CD1c-positive myeloid dendritic cell (primary cell): ENCODE data around the gene UNC5B.

Experiments used
- DNase-seq: peaks from one replicate; pipeline ENCODE4 v3.0.0-alpha.2; 2016; ENCODE audit errors: extremely low spot score

The UNC5B gene

DNA sequence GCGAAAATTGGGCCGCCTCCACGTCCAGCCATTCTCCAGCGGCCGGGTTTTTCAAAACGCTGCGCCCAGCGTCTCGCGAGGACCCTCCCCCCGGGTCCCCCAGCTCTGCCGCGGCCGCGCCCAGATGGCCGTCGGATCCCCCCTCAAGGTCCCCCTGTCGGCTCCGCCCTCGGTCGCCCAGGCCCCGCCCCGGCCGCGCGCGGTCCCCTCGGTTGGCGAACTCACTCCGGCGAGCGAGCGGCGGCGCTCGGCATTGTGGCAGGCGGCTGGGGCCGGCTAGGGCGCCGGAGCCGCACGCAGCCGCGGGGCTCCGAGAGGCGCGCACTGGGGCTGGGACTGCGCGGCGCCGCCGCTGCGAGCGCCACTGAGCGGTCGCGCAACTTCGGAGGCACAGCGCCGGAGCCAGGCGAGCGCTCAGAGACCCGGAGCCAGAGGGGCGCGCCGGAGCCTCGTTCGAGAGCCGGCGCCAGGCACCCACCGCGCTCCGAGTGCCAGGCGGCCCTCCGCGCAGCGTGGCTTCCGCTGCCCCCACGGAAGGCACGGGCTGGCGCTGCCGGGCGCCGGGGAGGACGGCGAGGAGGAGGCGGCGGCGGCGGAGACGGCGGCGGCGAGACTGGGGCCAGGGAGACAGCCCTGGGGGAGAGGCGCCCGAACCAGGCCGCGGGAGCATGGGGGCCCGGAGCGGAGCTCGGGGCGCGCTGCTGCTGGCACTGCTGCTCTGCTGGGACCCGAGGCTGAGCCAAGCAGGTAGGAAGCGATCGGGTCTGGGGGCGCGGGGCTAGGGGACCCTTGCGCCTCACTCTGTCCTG lies at the start of gene UNC5B:
Gene UNC5B (plus strand): TSS at position 253 of the 809 bp plus-strand sequence. CDS start 416 bp downstream, at position 669.
- peak; percentile 88 for DNase-seq

DNA sequence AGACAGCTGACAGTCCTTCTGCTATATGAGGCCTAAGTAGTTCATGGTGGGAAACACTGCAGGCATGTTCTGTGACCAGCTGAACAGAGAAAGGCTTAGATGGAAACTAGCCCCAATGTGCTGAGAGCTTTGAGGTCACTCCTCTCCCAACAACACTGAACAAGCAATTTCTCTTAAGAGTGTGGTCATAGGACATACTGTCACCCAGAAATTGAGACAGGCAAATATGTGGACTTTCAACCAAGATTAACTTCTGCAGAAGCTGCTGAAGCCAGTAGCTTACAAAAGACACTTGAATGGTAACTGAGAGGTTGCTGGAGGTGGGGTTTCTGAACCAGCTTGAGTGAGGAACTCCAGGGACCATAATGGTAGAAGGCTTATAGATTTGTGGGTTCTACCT lies 38.9 kb upstream of the UNC5B start:
- no peak for DNase-seq

DNA sequence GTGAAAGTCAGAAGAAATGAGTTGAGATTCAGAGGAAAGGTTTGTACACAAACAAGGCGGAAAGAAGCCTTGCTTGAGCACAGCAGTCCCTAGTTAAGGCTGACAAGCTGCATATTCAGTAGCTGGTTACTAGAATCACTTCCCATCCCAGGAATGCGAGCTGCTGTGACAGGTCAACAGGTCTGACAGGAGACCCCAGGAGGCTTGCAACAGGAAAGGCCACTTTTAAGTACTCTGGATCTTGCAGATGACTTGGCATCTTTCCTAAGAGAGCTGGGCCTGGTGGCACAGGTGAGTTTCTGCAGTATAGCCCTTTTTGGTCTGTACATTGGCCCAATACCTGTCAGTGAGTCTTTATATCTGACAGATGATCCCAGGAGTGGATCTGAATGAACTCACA lies 35.7 kb upstream of the UNC5B start:
- no peak for DNase-seq

DNA sequence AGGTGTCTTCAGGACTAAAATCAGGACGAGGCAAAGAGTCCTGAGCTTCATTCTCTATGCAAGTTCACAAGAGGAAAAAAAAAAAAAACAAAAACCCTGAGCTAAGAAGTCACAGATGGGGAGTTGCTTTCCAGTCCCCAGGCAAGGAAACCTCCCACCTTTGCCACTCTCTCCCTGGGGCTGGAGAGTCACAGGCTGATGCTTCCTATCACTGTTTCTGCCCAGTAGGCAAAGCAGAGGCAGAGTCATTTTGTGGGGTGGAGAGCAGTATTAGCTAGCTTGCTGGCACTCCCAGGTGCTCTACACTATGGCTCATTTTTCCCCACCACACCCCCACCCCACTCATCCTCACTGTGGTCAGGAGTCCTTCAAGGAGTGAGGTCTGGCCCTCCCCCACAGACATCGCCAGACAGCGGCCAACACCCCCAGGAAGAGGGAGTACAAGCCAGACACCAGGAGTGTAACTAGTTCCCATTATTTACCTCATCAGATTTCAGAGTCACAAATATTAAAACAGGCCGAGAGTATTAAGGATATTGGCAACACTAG lies 34.6 kb upstream of the UNC5B start:
- DNase-seq, result no peak

DNA sequence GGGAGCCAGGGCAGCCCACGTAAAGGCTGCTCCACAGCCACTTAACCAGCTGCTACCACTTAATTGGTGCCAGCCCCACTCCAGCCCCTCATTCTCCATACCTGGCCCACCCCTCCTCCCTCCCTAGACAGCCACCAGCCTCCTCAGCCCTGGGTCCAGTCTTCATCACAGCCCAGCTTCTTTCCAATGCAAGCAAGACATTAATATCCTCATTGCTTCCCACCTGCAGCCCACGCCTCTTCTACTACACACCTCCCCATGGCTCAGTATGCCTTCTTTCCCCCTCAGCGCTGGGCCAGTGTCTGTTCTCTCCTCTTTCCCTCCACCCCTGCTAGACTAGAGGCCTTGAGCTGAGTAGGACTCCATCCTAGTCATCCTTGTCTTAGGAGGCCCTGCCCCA lies 33.5 kb upstream of the UNC5B start:
- DNase-seq, result no peak

DNA sequence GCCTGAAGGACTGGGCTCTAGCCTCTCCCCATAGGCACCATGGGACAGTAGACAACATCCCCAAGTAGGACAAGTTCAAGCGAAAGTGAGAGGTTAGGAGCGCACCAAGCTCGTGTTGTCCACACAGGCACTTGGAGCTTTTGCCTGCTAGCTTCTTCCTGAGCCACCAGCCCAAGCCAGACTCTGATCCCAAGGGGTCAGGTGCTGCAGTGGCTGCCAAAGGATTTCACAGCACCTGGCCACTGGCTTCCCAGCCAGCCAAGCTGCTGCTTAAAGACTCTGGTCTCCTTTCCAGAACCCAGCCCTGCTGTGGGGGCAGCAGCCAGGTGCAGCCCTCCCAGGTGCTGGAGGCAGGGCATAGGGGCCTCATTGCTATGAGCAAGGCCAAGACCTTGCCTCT lies 33.0 kb upstream of the UNC5B start:
- DNase-seq, result no peak

DNA sequence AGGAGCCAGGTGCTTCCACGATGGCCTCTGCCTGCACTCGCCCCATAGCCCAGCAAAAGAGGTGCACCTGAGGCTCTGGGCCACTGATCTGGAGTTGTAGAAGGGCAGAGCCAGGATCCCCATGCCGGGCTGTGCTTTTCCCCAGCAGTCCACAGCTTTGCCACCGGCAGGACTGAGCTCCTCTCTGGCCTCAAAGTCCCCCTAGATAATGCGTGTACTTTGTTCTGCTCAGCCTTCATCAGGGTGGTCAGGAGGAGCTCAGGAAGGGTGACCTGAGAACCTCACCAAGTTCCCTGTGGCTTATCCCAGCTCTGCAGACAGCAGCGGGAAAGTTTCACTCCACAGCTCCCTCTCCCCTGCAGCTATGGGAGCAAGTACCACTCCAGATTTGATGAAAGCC lies 27.9 kb upstream of the UNC5B start:
- no peak for DNase-seq

DNA sequence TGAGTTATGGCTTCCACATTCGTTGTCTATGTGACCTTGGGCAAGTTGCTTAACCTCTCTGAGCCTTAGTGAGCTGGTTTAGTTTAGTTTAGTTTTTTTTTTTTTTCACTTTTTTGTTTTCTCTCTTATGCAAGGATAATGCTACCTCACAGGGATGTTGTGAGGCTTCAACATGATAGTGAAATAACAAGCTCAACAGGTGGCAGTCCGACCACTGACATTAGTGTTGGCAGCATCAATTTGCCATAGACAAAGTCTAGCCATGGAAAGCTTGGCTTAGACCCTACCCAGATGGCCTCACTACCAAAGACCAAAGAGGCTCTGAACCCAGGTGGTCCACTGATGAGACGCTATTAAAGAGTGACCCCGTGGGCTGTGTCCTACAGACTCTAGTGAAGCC lies 27.2 kb upstream of the UNC5B start:
- no peak for DNase-seq

DNA sequence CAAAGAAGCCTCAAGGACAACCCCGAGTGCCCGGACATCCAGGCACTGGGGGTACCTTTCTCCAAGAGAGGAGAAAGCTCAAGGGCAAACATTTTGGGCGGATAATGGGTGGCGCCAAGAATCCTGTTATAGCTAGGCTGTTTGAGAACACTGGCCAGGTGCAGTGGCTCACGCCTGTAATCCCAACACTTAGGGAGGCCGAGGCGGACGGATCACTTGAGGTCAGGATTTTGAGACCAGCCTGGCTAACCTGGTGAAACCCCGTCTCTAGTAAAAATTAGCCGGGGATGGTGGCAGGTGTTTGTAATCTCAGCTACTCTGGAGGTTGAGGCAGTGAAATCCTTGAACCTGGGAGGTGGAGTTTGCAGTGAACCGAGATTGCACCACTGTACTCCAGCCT lies 25.2 kb upstream of the UNC5B start:
- no peak for DNase-seq

DNA sequence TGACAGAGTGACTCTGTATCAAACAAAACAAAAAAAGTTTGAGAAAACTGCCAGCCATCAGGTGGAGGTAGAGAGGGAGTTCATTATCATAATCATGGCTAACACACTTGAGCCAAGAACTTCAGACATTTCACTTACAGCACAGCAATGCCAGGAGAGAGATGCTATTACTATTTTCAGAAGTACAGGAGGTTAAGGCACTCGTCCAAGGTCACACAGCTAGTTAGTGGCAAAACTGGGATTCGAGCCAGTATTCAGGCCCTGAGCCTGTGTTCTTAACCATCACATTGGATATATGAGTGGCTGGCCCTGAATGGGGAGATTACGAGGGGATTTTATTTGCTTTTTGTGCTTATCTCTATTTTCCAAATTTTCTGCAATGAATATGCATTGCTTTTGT lies 24.8 kb upstream of the UNC5B start:
- DNase-seq, result no peak

DNA sequence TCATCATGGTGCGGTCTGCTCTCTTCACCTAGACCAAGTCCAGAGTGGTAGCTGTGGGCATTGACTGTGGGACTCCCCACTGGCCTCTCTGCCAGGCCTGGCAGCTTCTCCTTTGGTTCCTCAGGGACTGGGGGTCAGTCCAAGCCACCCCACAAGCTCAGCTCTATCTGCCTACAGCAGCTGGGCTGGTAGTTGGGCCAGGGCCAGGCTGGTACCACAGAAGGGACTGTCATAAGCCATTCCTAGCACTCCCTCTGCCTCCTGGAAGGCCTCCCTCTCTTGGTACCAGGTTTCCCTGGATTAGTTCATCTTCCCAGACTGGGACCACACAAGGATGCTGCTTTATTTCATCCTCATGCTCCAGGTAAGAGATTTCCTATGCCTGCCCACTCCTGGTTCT lies 24.2 kb upstream of the UNC5B start:
- DNase-seq, result no peak

DNA sequence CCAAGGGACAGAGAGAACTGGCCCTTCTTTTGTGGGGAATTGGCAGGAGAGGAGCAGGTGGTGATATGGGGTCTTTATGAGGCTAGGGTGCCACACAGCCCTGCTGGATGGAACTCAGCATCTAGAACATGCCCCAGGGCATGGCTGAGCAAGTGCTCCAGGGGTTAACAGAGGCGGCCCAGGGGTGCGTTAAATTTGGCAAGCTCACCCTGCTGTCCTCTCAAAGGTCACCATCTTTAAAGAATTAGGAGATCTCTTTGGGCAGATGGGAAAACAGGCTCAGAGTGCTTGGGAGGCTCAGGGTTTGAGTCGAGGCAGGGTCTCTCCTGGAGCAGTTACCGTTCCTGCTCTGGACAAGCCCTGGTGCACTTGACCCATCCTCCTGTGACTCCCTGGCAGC lies 21.4 kb upstream of the UNC5B start:
- no peak for DNase-seq

DNA sequence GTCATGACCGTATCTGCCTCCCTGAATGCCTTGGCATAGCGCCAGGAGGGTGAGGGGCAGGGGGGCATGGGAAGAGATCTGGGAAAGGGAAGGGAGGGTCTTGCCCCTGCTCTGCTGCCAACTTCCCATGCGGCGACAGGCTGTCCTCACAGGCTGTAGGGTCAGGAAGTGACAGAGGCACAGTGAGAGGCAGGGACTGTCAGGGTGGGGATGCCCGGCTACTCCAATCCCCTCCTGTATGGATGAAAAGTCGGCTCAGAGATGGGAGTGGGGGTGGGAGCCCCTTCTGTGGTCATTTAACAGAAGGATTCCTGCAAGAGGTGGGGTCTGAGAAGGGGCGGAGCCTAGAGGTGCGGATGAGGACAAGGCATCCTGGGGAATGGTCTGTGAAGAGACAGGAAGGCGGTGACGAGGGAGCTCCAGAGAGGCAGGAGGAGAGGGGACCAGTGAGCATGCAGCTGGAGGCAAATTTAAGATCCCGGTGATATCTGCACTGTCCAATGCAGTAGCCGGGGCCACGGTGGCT lies 20.8 kb upstream of the UNC5B start:
- DNase-seq, result no peak

DNA sequence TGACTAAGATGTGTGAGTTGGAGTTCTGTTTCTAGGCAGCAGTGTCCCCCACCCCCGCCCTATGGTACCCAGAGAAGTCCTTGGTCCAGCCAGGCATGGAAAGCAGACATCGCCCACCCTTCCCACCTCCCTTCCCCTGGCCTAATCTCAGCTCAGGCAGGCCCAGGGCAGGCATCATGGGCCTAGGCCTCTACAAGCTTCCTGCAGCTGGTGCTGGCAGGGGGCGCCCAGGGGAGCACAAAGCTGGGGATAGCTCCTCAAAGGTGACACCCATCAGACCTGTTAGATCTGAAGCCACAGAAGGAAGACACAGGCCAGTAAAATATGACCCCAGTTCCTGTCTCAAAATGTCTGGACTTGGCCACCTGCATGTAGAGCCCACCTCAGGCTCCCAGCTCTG lies 18.9 kb upstream of the UNC5B start:
- no peak for DNase-seq

DNA sequence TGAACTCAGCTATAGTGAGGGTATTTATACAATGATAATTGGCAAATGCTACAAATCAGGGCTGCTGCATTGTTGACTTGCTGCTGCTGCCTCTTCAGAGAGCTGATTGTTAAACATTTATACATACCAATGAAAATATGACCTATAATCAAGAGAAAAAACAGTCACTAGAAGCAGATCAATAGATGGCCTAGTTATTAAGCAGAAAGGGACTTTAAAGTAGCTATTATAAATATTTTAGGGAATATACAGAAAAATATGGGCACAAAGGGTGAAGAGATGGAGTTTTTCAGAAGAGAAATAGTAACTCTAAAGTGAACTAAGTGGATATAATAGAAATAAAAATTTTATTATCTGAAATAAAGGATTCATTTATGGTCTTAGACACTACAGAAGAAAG lies 14.4 kb upstream of the UNC5B start:
- DNase-seq, result no peak

DNA sequence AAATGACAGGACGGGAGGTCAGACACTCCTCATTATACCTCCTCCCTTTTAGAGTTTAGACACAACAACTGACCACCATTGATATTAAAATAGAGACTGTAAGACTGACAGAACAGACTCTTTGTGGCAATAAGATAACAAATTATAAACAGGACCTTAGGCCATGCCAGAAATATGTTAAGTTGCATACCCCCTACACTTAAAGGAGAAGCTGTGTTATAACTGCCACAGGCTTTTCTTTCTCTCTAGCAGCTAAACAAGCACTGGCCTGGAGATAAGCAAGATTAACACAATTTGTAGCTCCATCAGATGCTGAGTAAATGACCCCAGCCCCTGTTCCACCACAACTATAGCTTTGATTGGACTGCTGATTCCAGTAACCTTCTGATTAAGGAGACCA lies 10.5 kb upstream of the UNC5B start:
- DNase-seq, result no peak

DNA sequence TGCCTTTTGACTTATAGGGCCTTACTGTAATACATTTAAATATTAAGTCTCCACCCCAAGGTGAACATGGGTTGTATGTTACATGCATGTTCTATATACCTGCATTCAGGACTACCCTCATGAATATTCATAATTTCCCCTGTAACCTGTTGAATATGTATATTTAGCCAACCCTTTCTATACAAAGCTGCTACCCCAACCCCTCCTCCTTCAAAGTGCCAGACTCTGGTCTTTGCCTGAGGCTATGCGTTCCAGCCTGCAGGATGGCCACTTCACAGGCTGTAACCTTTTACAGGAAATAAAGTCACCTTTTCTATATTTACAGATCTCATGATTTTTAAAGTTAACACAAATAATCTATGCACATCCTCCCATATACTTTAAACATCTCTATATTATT lies 10.1 kb upstream of the UNC5B start:
- DNase-seq, result no peak

DNA sequence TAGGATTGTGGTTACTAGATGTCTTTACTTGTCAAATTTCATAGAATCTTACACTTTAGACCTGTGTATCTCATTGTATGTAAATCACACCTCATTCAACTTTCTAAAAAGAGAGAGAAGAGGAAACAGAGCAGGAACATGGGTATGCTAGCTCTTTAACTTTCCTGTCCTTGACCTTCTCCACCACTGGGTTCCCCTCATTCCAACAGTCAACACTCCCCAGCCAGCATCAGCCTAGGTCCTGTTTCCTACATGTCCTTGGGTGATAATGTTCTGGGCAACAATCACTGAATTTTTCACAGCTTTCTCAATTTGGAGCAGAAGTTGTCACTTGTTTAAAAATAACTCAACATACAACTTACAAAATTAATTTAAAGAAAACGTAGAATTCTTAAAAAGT lies 9.2 kb upstream of the UNC5B start:
- no peak for DNase-seq

DNA sequence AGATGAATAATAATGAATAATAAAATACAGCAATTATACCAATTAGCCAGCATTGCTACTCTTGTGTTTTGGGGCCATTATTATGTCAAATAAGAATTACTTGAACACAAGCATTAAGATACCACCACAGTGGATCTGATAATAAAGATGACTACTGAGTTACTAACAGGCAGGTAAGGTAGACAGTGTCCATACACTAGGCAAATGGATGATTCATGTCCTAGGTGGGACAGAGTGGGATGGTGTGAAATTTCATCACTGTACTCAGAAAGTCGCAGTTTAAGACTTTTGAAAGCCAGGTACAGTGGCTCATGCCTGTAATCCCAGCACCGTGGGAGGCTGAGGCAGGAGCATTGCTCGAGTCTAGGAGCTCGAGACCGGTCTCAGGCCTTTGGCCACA lies 8.7 kb upstream of the UNC5B start:
- no peak for DNase-seq

DNA sequence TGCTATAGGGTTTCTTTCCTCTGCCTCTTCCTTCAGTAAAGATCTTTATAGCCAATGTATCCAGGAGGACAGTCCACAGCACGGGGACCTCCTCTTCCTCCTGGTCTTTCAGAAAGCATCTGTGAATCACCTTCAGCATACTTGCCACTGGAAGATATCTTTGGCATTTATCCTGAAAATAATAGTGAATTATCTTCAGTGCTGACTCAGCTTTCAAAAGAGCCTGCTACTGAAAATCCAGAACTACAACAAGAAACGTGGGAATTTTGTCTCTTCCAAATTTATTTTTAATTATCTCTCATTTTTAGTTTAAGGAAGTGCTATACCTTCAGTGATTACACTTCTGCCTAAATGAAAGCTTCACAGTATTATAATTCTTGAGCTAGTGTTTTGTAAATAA lies 7.6 kb upstream of the UNC5B start:
- no peak for DNase-seq

DNA sequence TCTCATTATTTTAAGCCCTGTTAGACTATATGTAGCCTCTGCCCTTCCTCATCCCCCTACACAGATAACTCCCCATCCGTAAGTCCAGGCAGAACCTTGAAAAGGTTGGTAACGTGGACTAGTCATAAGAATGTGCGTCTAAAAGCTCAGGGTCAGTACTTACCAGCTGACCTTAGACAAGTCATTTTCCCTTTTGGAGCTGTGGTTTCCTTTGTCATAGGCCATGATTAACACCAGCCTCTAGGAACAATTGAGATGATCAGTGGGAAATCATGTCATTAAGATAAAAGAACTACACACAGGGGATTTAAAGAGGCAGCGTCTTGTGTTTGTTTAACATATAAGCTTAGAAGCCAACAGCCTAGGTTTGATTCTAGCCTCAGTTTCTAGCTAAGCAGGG lies 6.9 kb upstream of the UNC5B start:
- DNase-seq, result no peak

DNA sequence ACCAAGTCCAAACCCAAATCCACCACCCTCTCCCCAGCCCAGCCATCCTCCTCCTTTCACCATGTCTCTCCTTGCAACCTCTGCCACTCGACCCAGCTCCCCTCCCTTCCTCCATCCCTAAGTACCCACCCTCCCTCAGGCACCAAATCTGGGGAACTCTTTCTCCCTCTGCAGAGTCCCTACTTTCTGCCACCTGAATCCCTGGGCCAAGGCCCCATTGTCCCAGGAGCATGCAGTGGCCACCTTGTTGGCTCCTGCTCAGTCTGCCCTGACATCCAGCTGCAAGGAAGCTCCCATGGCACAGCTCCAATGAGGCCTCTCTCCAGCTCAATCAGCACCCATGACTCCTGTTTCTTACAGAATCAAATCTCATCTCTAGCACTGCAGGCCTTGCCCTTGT lies 5.5 kb upstream of the UNC5B start:
- no peak for DNase-seq

DNA sequence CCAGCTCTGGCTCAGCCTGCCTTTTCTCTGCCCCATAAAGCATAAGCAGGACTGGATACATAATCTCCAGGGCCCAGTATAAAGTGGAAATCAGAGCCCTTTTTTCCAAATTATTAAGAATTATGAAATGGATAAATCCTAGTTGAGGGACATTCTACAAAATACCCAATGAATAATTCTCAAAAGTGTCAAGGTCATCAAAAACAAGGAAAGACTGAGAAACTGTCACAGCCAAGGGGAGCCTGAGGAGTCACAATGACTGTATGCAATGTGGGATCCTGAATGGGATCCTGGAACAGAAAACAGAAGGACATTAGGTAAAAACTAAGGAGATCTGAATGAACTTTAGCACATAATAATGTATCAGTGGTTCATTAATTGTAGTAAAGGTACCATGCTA lies 4.8 kb upstream of the UNC5B start:
- DNase-seq, result no peak

DNA sequence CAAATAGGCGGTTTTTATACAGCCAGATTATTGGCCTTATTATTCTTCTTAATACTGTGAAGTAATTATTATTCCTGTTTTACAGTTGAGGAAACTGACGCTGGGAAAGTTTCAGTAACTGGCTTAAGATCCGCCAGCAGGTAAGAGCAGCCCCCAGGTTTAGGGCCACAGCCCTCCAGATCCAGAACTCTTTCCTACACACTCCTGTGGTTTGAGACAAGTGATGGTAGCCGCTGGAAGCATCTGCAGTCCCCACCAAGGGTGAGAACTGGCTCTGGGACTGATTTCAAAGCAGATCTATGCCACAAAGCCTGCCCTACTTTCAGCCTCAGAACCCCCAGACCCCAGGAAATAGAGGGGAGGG lies 3.0 kb upstream of the UNC5B start:
- no peak for DNase-seq
